Measurements from ENCODE around the gene COL19A1.

The COL19A1 gene

GRCh38 chr6:70221025-70221714, 354.8 kb downstream of the COL19A1 start:
- Histone ChIP-seq H3K36me3 (replicated peaks) (no peaks in the 10 kb centered on the region), H3K27me3 (replicated peaks) (no peaks in the 10 kb centered on the region), H3K27ac (no peak overlapping the region), H3K4me3 (ENCODE audit: low read depth, low read length) (no peak overlapping the region)
- in situ Hi-C loops (cut with HindIII; ENCODE audit: low pct_ligation_motif_present, low sequenced_read_pairs), result no loop called here
- peak; percentile 67 for TF ChIP-seq CTCF (IDR thresholded peaks at IDR 0.05; ENCODE audit: low read depth, low read length, missing control alignments)
- DNase-seq, result no peak

- no peak overlapping the region for H3K4me3 ChIP-seq (ENCODE audit: low read depth, low read length)
- no peaks in the 10 kb centered on the region for H3K36me3 ChIP-seq (replicated peaks)
- H3K27me3 ChIP-seq (replicated peaks), result no peaks in the 10 kb centered on the region
- H3K27ac ChIP-seq, result no peak overlapping the region
- in situ Hi-C loops (cut with HindIII; ENCODE audit: low pct_ligation_motif_present, low sequenced_read_pairs), result no loop called here
- DNase-seq, result no peak
- TF ChIP-seq CTCF (IDR thresholded peaks at IDR 0.05; ENCODE audit: low read depth, low read length, missing control alignments), result no peak
Observed at GRCh38 chr6:70221715-70222438, 355.5 kb downstream of the COL19A1 start.

- Histone ChIP-seq H3K27me3 (replicated peaks) (no peaks in the 10 kb centered on the region), H3K4me3 (ENCODE audit: low read depth, low read length) (no peak overlapping the region), H3K36me3 (replicated peaks) (no peaks in the 10 kb centered on the region), H3K27ac (no peak overlapping the region)
- no peak for DNase-seq
- in situ Hi-C loops (cut with HindIII; ENCODE audit: low pct_ligation_motif_present, low sequenced_read_pairs), result no loop called here
- TF ChIP-seq CTCF (IDR thresholded peaks at IDR 0.05; ENCODE audit: low read depth, low read length, missing control alignments), result no peak
Observed at GRCh38 chr6:70222439-70222749, 356.0 kb downstream of the COL19A1 start.

- in situ Hi-C loops (cut with HindIII; ENCODE audit: low pct_ligation_motif_present, low sequenced_read_pairs), result no loop called here
- no peaks in the 10 kb centered on the region for H3K27me3 ChIP-seq (replicated peaks)
- no peak overlapping the region for H3K4me3 ChIP-seq (ENCODE audit: low read depth, low read length)
- H3K36me3 ChIP-seq (replicated peaks), result no peaks in the 10 kb centered on the region
- DNase-seq, result no peak
- no peak for TF ChIP-seq CTCF (IDR thresholded peaks at IDR 0.05; ENCODE audit: low read depth, low read length, missing control alignments)
- no peak overlapping the region for H3K27ac ChIP-seq
Observed at GRCh38 chr6:70225055-70225454, 358.7 kb downstream of the COL19A1 start.

GRCh38 chr6:70231311-70231710, 365.0 kb downstream of the COL19A1 start:
- no peaks in the 10 kb centered on the region for H3K36me3 ChIP-seq (replicated peaks)
- no peak overlapping the region for H3K4me3 ChIP-seq (ENCODE audit: low read depth, low read length)
- DNase-seq, result no peak
- no peaks in the 10 kb centered on the region for H3K27me3 ChIP-seq (replicated peaks)
- H3K27ac ChIP-seq, result no peak overlapping the region
- in situ Hi-C loops (cut with HindIII; ENCODE audit: low pct_ligation_motif_present, low sequenced_read_pairs), result no loop called here
- no peak for TF ChIP-seq CTCF (IDR thresholded peaks at IDR 0.05; ENCODE audit: low read depth, low read length, missing control alignments)

Measured in brain microvascular endothelial cell (primary cell).